ENCODE measurements around the gene BBS9. TPM values are rescaled to one million over a fixed set of nuclear protein-coding genes. Genes with fewer than 3 reads are reported as not detected.

Gene BBS9
- total and polyA plus RNA-seq, 9 of the 15 experiments (the other 6 are each of a cell fraction or from before 2014, with no cell fraction given) = 0.77 to 3.3 (median 2.4) TPM

DNA sequence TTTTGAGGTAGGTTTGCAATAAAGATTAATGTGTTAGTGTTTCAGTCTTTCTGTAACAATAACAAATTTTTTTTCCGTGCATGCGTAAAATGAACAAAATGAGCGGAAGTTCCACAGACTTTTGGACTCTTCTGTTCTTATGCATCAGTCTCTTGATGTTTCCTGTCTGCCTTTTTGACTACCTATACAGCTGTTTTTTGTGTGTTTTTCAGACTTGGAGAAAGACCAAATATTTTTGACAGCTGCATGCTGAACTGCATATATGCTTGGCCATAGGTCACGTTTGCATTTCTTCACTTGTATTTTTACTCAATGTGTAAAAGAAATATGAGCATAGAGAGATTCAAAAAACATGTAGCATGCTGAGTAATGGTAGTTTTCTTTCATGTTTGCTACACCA lies 119.3 kb downstream of the BBS9 start:
- Histone ChIP-seq H3K79me2 (ENCODE audit: control insufficient read depth, insufficient read depth, low read length) (no peaks in the 10 kb centered on the region), H3K36me3 (ENCODE audit: control insufficient read depth, insufficient read depth, low read length) (no peaks in the 10 kb centered on the region), H3K4me1 (replicated peaks in 1 of 2; ENCODE audit: control insufficient read depth in 2 of 2, insufficient read depth in 2 of 2, low read length in 2 of 2) (no peaks in the 10 kb centered on the region), H4K20me1 (replicated peaks; ENCODE audit: control insufficient read depth, insufficient read depth, low read length) (no peaks in the 10 kb centered on the region), H3K4me2 (ENCODE audit: insufficient read depth, low read length) (no peak overlapping the region), H3K27me3 (ENCODE audit: control insufficient read depth in 2 of 2, insufficient read depth in 2 of 2, low read length in 2 of 2) (no peaks in the 10 kb centered on the region), H3K9me3 (replicated peaks; ENCODE audit: control insufficient read depth, insufficient read depth, low read depth, low read length) (no peaks in the 10 kb centered on the region), H2AFZ (ENCODE audit: low read depth, low read length) (no peak overlapping the region), H3K9ac (ENCODE audit: insufficient read depth in 1 of 2, low read depth in 2 of 2, low read length in 2 of 2) (no peak overlapping the region), H3K27ac (ENCODE audit: extremely low read depth, low read depth, low read length) (no peak overlapping the region), H3K4me3 (no peak overlapping the region), H3K9me1 (ENCODE audit: control insufficient read depth, insufficient read depth, low read length) (no peaks in the 10 kb centered on the region)
- in situ Hi-C loops (cut with MboI) = loop anchor here (10.0 kb wide), 1 partner anchor 686 kb away; no protein-coding TSS in a partner anchor
- 2% methylated on average over 4 of the region's 4 CpGs for WGBS (ENCODE audit: insufficient coverage, low coverage, missing lambda C conversion rate)
- no peak for TF ChIP-seq POLR2AphosphoS5 (IDR thresholded peaks at IDR 0.05; ENCODE audit: control insufficient read depth, insufficient read depth, low read depth, low read length)
- TF ChIP-seq SMAD4 (CRISPR knock-in tag; conservative IDR thresholded peaks at IDR 0.05) = no peak
- TF ChIP-seq RBM15 (IDR thresholded peaks at IDR 0.05; ENCODE audit: insufficient read depth, low read length) = no peak
- no peak for TF ChIP-seq KLF16 (IDR thresholded peaks at IDR 0.05)
- no peak for TF ChIP-seq ZNF384 (IDR thresholded peaks at IDR 0.05; ENCODE audit: low read depth, low read length)
- no peak for TF ChIP-seq TCF7 (IDR thresholded peaks at IDR 0.05; ENCODE audit: borderline replicate concordance)
- no peak for TF ChIP-seq TEAD1 (CRISPR knock-in tag; IDR thresholded peaks at IDR 0.05)
- no peak for TF ChIP-seq CCAR2 (IDR thresholded peaks at IDR 0.05; ENCODE audit: low read depth, low read length)
- TF ChIP-seq MCM7 (IDR thresholded peaks at IDR 0.05) = no peak
- TF ChIP-seq TAF15 (IDR thresholded peaks at IDR 0.05; ENCODE audit: low read depth, low read length) = no peak
- TF ChIP-seq ZNF717 (CRISPR knock-in tag; IDR thresholded peaks at IDR 0.05) = no peak
- TF ChIP-seq LARP7 (IDR thresholded peaks at IDR 0.05) = no peak
- intact Hi-C loops (cut with micrococcal nuclease) = no loop called here
- ChIA-PET POLR2A (no interaction called here), CTCF (ENCODE audit: low intra/inter-chr PET ratio) (no interaction called here)
- ATAC-seq (no peak), FAIRE-seq (no peak), DNase-seq (ENCODE audit: extremely low read depth in 1 of 4, low spot score in 3 of 4) (no peak)
- no TSS peak for BruUV-seq (replicated peaks)

Data from K562 (cell line).